HEK293 (cell line): ENCODE data around the gene PARD6B.

Experiments
- CTCF ChIA-PET: fragments of 350-600 bp; formaldehyde crosslinking; extraction: SDS; loops from one replicate; lab custom pipeline; 2021; ENCODE audit warnings: antibody characterized with exemption; lab: Yijun Ruan, JAX
- POLR2A ChIA-PET: fragments of 300-600 bp; formaldehyde crosslinking; extraction: SDS; loops from one replicate; lab custom pipeline; 2020; ENCODE audit warnings: antibody characterized with exemption, inconsistent platforms; lab: Yijun Ruan, JAX
- H3K27ac ChIP-seq: fragments of 200-500 bp; sonication (Bioruptor generic); 2 replicates; pipeline ENCODE4 v1.5.1; 2014; ENCODE audit warnings: low read depth, low read length, control low read depth, inconsistent platforms; ENCODE audit errors: extremely low read depth
- H3K36me3 ChIP-seq, 2 experiments: fragments of 200-500 bp in 1 of 2; sonication (Bioruptor generic) in 1 of 2; 1 replicate in 1 of 2; 2 replicates in 1 of 2; pipeline ENCODE4 v1.5.1; 2014 to 2017; ENCODE audit warnings: inconsistent platforms in 2 of 2, low read length in 2 of 2; ENCODE audit not compliant: control insufficient read depth in 2 of 2, insufficient read depth in 1 of 2
- H3K4me1 ChIP-seq: fragments of 200-500 bp; sonication (Bioruptor generic); 2 replicates; pipeline ENCODE4 v1.5.1; 2014; ENCODE audit warnings: mild to moderate bottlenecking, low read length, inconsistent platforms; ENCODE audit not compliant: control insufficient read depth, insufficient read depth
- H3K4me3 ChIP-seq: 2 replicates; pipeline ENCODE4 v1.5.1; 2011; ENCODE audit warnings: low read depth, mild to moderate bottlenecking, control low read depth, low read length, moderate library complexity
- H3K9me3 ChIP-seq: fragments of 200-500 bp; sonication (Bioruptor generic); 2 replicates; pipeline ENCODE4 v1.5.1; 2014; ENCODE audit warnings: low read depth, low read length, inconsistent platforms; ENCODE audit not compliant: control insufficient read depth, insufficient read depth
- GLIS1 ChIP-seq: fragments of 450-650 bp; formaldehyde crosslinking; IDR thresholded peaks from 2 replicates; pipeline ENCODE4 v1.5.1; 2016; ENCODE audit warnings: missing biosample characterization, missing genetic modification characterization
- GLIS2 ChIP-seq: fragments of 450-650 bp; formaldehyde crosslinking; IDR thresholded peaks from 2 replicates; pipeline ENCODE4 v1.5.1; 2016; ENCODE audit warnings: missing biosample characterization, missing genetic modification characterization
- HOXA7 ChIP-seq: sonication (generic); formaldehyde crosslinking; IDR thresholded peaks from 2 replicates; pipeline ENCODE4 v1.8.1; 2022; ENCODE audit warnings: missing genetic modification reagents, borderline replicate concordance
- KLF8 ChIP-seq: fragments of 450-650 bp; formaldehyde crosslinking; IDR thresholded peaks from 2 replicates; pipeline ENCODE4 v1.5.1; 2016; ENCODE audit warnings: missing biosample characterization, missing genetic modification characterization
- MZF1 ChIP-seq: fragments of 450-650 bp; formaldehyde crosslinking; IDR thresholded peaks from 2 replicates; pipeline ENCODE4 v1.5.1; 2017; ENCODE audit warnings: missing biosample characterization, missing genetic modification characterization, borderline replicate concordance
- SCRT2 ChIP-seq: fragments of 450-650 bp; formaldehyde crosslinking; IDR thresholded peaks from 2 replicates; pipeline ENCODE4 v1.5.1; 2016; ENCODE audit warnings: missing biosample characterization, missing genetic modification characterization
- ZBTB1 ChIP-seq: fragments of 450-650 bp; formaldehyde crosslinking; IDR thresholded peaks from 2 replicates; pipeline ENCODE4 v1.5.1; 2016; ENCODE audit warnings: missing biosample characterization, missing genetic modification characterization
- ZBTB20 ChIP-seq: fragments of 450-650 bp; formaldehyde crosslinking; IDR thresholded peaks from 2 replicates; pipeline ENCODE4 v1.5.1; 2016; ENCODE audit warnings: missing biosample characterization, missing genetic modification characterization
- ZBTB21 ChIP-seq: fragments of 450-650 bp; formaldehyde crosslinking; IDR thresholded peaks from 2 replicates; pipeline ENCODE4 v1.5.1; 2017; ENCODE audit warnings: missing biosample characterization, missing genetic modification characterization
- ZBTB48 ChIP-seq: fragments of 450-650 bp; formaldehyde crosslinking; IDR thresholded peaks from 2 replicates; pipeline ENCODE4 v1.5.1; 2016; ENCODE audit warnings: missing biosample characterization, missing genetic modification characterization
- ZBTB8A ChIP-seq: fragments of 450-650 bp; formaldehyde crosslinking; IDR thresholded peaks from 2 replicates; pipeline ENCODE4 v1.5.1; 2016; ENCODE audit warnings: missing biosample characterization, missing genetic modification characterization
- ZFHX2 ChIP-seq: fragments of 450-650 bp; formaldehyde crosslinking; conservative IDR thresholded peaks from 2 replicates; pipeline ENCODE4 v1.5.1; 2016; ENCODE audit warnings: missing biosample characterization, missing genetic modification characterization
- ZFP69B ChIP-seq: fragments of 450-650 bp; formaldehyde crosslinking; IDR thresholded peaks from 2 replicates; pipeline ENCODE4 v1.5.1; 2016; ENCODE audit warnings: missing biosample characterization, missing genetic modification characterization
- ZIC2 ChIP-seq: fragments of 450-650 bp; formaldehyde crosslinking; IDR thresholded peaks from 2 replicates; pipeline ENCODE4 v1.5.1; 2016; ENCODE audit warnings: missing biosample characterization, missing genetic modification characterization
- ZNF394 ChIP-seq: fragments of 450-650 bp; formaldehyde crosslinking; IDR thresholded peaks from 2 replicates; pipeline ENCODE4 v1.5.1; 2016; ENCODE audit warnings: missing biosample characterization, missing genetic modification characterization, mild to moderate bottlenecking, moderate library complexity, borderline replicate concordance
- ZNF501 ChIP-seq: fragments of 450-650 bp; formaldehyde crosslinking; IDR thresholded peaks from 2 replicates; pipeline ENCODE4 v1.5.1; 2016; ENCODE audit warnings: missing biosample characterization, missing genetic modification characterization
- ZNF510 ChIP-seq: fragments of 450-650 bp; formaldehyde crosslinking; IDR thresholded peaks from 2 replicates; pipeline ENCODE4 v1.5.1; 2018; ENCODE audit warnings: mild to moderate bottlenecking, missing genetic modification characterization, missing biosample characterization; ENCODE audit not compliant: insufficient replicate concordance
- ZNF555 ChIP-seq: fragments of 450-650 bp; formaldehyde crosslinking; conservative IDR thresholded peaks from 2 replicates; pipeline ENCODE4 v1.5.1; 2017; ENCODE audit warnings: missing biosample characterization, mild to moderate bottlenecking, missing genetic modification characterization, inconsistent platforms
- ZNF561 ChIP-seq: fragments of 450-650 bp; IDR thresholded peaks from 2 replicates; pipeline ENCODE4 v1.5.1; 2018; ENCODE audit warnings: missing biosample characterization, missing genetic modification characterization, borderline replicate concordance
- ZNF600 ChIP-seq: fragments of 450-650 bp; formaldehyde crosslinking; IDR thresholded peaks from 2 replicates; pipeline ENCODE4 v1.5.1; 2016; ENCODE audit warnings: missing biosample characterization, missing genetic modification characterization
- ZNF629 ChIP-seq: fragments of 450-650 bp; formaldehyde crosslinking; IDR thresholded peaks from 2 replicates; pipeline ENCODE4 v1.5.1; 2017; ENCODE audit warnings: missing biosample characterization, missing genetic modification characterization
- ZSCAN30 ChIP-seq: fragments of 450-650 bp; IDR thresholded peaks from 2 replicates; pipeline ENCODE4 v1.5.1; 2018; ENCODE audit warnings: missing biosample characterization, mild to moderate bottlenecking, missing genetic modification characterization, moderate library complexity
- ZXDB ChIP-seq: fragments of 450-650 bp; formaldehyde crosslinking; IDR thresholded peaks from 2 replicates; pipeline ENCODE4 v1.5.1; 2016; ENCODE audit warnings: missing biosample characterization, missing genetic modification characterization
- TF ChIP-seq, protein P1 (sequence below): fragments of 450-650 bp; formaldehyde crosslinking; IDR thresholded peaks from 2 replicates; pipeline ENCODE4 v1.5.1; 2016; ENCODE audit warnings: missing biosample characterization, missing genetic modification characterization
- TF ChIP-seq, protein P2 (sequence below): fragments of 450-650 bp; formaldehyde crosslinking; IDR thresholded peaks from 2 replicates; pipeline ENCODE4 v1.5.1; 2016; ENCODE audit warnings: missing biosample characterization, missing genetic modification characterization
- TF ChIP-seq, protein P3 (sequence below): fragments of 450-650 bp; formaldehyde crosslinking; IDR thresholded peaks from 2 replicates; pipeline ENCODE4 v1.5.1; 2016; ENCODE audit warnings: missing biosample characterization, missing genetic modification characterization

Gene PARD6B

DNA sequence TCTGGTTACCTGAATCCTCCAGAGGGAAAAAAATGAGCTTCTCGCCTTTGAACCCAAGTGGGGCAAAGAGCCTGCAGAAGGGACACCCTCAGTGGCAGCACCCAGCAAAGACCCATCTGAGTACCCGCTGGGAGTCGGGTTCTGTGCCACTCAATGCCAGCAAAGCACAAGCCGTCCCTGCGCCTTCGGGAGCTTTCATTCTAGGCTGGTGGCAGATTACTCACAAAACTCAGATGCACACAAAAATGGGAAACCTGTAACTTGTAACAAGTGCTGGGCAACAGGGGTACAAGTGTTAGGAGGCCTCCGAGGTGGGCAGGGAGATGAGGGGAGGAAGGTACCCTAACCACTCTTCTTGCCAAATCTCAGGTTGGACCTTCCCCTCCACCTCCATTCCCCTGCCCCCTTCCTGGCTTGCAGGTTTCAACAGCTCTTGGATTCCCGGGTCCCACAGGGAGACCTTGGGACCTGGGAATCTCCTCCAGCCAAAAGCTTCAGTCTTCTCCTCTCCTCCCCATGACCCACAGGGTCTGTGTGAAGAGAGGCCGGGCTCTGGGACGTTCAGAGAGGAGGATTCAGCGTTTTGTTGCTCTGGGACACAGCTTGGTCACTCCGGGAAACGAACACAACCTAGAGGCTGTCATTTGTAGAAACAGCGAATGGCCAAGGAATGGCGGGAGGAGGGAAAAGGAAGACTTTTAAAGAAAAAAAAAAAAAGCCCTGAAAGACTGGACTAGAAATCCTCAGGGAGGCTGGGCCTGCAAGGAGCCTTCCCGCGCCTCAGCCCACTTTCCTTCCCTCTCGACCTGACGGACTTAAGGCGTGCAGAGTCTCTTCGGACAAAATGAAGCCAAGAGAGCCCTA is 1.2 kb upstream of the PARD6B start:
- H3K9me3 ChIP-seq = no peaks in the 10 kb centered on the region
- CTCF ChIA-PET = interaction anchor here (0.6 to 1.5 kb wide), 3 partner anchors 19 to 460 kb away, joined by 3 to 7 read pairs (median 4); no protein-coding TSS in a partner anchor
- no peak for TF ChIP-seq ZSCAN30 (tag by site-specific recombination)
- TF ChIP-seq ZBTB1 (tag by site-specific recombination) = no peak
- TF ChIP-seq ZBTB20 (tag by site-specific recombination) = peak; percentile 17; the same call in 1 of the 2 replicates
- TF ChIP-seq ZFHX2 (tag by site-specific recombination) = no peak
- TF ChIP-seq, protein P1, sequence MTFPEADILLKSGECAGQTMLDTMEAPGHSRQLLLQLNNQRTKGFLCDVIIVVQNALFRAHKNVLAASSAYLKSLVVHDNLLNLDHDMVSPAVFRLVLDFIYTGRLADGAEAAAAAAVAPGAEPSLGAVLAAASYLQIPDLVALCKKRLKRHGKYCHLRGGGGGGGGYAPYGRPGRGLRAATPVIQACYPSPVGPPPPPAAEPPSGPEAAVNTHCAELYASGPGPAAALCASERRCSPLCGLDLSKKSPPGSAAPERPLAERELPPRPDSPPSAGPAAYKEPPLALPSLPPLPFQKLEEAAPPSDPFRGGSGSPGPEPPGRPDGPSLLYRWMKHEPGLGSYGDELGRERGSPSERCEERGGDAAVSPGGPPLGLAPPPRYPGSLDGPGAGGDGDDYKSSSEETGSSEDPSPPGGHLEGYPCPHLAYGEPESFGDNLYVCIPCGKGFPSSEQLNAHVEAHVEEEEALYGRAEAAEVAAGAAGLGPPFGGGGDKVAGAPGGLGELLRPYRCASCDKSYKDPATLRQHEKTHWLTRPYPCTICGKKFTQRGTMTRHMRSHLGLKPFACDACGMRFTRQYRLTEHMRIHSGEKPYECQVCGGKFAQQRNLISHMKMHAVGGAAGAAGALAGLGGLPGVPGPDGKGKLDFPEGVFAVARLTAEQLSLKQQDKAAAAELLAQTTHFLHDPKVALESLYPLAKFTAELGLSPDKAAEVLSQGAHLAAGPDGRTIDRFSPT (tag by site-specific recombination) = 0 out of 2 replicates have a peak, but pooled peaks have one; percentile 25
- peak; percentile 53 for TF ChIP-seq SCRT2 (tag by site-specific recombination)
- TF ChIP-seq ZNF501 = peak; percentile 44; the same call in 1 of the 2 replicates
- TF ChIP-seq, all 188 proteins: peak for 4
- POLR2A ChIA-PET = interaction anchor here (0.7 to 1.2 kb wide), 3 partner anchors 14 to 17 kb away, joined by 3 to 4 read pairs (median 4); no protein-coding TSS in a partner anchor
- H3K4me1 ChIP-seq = peaks cover 5% of the 10 kb centered on the region
- H3K36me3 ChIP-seq = peaks cover 3 to 4% of the 10 kb centered on the region in 2 experiments; a peak in 2 of 3 replicates
- peak overlapping the region; percentile 44; the same call in 1 of the 2 replicates for H3K27ac ChIP-seq
- peak overlapping the region; percentile 51 for H3K4me3 ChIP-seq

GRCh38 chr20:50730765-50731054 is 670 bp upstream of the PARD6B start:
- Histone ChIP-seq H3K4me3 (peak overlapping the region; percentile 51), H3K36me3 (peaks cover 3 to 4% of the 10 kb centered on the region in 2 experiments; a peak in 2 of 3 replicates), H3K27ac (peak overlapping the region; percentile 44; the same call in 1 of the 2 replicates), H3K9me3 (no peaks in the 10 kb centered on the region), H3K4me1 (peaks cover 11% of the 10 kb centered on the region)
- POLR2A ChIA-PET = interaction anchor here (0.7 to 1.2 kb wide), 3 partner anchors 13 to 17 kb away, joined by 3 to 4 read pairs (median 4); no protein-coding TSS in a partner anchor
- CTCF ChIA-PET = interaction anchor here (1.5 kb wide), 1 partner anchor 19 kb away, joined by 7 read pairs; no protein-coding TSS in a partner anchor
- TF ChIP-seq ZXDB (tag by site-specific recombination) (peak; percentile 78), MZF1 (tag by site-specific recombination) (no peak), ZBTB21 (no peak), ZBTB48 (tag by site-specific recombination) (peak; percentile 73), HOXA7 (no peak), ZFP69B (tag by site-specific recombination) (peak; percentile 43; the same call in 1 of the 2 replicates), ZNF555 (tag by site-specific recombination) (no peak), ZNF561 (tag by site-specific recombination) (peak; percentile 21; the same call in 1 of the 2 replicates), ZBTB8A (tag by site-specific recombination) (peak; percentile 70), GLIS1 (tag by site-specific recombination) (peak; percentile 34; the same call in 1 of the 2 replicates), ZNF629 (tag by site-specific recombination) (0 out of 2 replicates have a peak, but pooled peaks have one; percentile 25), KLF8 (tag by site-specific recombination) (no peak), GLIS2 (peak; percentile 70), ZIC2 (peak; percentile 59; the same call in 1 of the 2 replicates), ZNF600 (tag by site-specific recombination) (peak; percentile 38; the same call in 1 of the 2 replicates), ZNF510 (tag by site-specific recombination) (no peak), ZNF394 (peak; percentile 83)
- TF ChIP-seq, protein P2, sequence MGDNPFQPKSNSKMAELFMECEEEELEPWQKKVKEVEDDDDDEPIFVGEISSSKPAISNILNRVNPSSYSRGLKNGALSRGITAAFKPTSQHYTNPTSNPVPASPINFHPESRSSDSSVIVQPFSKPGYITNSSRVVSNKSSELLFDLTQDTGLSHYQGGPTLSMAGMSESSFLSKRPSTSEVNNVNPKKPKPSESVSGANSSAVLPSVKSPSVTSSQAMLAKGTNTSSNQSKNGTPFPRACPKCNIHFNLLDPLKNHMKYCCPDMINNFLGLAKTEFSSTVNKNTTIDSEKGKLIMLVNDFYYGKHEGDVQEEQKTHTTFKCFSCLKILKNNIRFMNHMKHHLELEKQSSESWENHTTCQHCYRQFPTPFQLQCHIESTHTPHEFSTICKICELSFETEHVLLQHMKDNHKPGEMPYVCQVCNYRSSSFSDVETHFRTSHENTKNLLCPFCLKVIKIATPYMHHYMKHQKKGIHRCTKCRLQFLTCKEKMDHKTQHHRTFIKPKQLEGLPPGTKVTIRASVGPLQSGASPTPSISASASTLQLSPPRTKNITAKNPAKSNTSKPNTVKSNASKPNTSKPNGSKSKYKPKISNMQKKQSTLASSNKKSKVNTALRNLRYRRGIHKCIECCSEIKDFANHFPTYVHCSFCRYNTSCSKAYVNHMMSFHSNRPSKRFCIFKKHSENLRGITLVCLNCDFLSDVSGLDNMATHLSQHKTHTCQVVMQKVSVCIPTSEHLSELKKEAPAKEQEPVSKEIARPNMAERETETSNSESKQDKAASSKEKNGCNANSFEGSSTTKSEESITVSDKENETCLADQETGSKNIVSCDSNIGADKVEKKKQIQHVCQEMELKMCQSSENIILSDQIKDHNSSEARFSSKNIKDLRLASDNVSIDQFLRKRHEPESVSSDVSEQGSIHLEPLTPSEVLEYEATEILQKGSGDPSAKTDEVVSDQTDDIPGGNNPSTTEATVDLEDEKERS (tag by site-specific recombination) = no peak
- TF ChIP-seq, protein P3, sequence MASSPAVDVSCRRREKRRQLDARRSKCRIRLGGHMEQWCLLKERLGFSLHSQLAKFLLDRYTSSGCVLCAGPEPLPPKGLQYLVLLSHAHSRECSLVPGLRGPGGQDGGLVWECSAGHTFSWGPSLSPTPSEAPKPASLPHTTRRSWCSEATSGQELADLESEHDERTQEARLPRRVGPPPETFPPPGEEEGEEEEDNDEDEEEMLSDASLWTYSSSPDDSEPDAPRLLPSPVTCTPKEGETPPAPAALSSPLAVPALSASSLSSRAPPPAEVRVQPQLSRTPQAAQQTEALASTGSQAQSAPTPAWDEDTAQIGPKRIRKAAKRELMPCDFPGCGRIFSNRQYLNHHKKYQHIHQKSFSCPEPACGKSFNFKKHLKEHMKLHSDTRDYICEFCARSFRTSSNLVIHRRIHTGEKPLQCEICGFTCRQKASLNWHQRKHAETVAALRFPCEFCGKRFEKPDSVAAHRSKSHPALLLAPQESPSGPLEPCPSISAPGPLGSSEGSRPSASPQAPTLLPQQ (tag by site-specific recombination) = peak; percentile 38; the same call in 1 of the 2 replicates
